Gastrocnemius medialis (tissue), 4 donors: Measurements from ENCODE around the gene MTOR.

Source experiments
- POLR2A ChIP-seq, 2 donors: fragments of 450-650 bp; IDR thresholded peaks; one replicate each; pipeline ENCODE4 v1.6.1; 2017; ENCODE audit warnings: antibody characterized with exemption in 2 of 2, mild to moderate bottlenecking in 2 of 2, moderate library complexity in 2 of 2
- TF ChIP-seq, protein P1 (sequence below), 5 experiments: fragments of 450-650 bp in 3 of 5; fragments of 200-600 bp in 2 of 5; sonication (generic) in 2 of 5; IDR thresholded peaks in 4 of 5; conservative IDR thresholded peaks in 1 of 5; 1 replicate in 4 of 5; 2 replicates in 1 of 5; pipeline ENCODE4 v1.5.1; 2016 to 2019; ENCODE audit warnings: antibody characterized with exemption in 5 of 5, mild to moderate bottlenecking in 3 of 5, moderate library complexity in 3 of 5

DNA sequence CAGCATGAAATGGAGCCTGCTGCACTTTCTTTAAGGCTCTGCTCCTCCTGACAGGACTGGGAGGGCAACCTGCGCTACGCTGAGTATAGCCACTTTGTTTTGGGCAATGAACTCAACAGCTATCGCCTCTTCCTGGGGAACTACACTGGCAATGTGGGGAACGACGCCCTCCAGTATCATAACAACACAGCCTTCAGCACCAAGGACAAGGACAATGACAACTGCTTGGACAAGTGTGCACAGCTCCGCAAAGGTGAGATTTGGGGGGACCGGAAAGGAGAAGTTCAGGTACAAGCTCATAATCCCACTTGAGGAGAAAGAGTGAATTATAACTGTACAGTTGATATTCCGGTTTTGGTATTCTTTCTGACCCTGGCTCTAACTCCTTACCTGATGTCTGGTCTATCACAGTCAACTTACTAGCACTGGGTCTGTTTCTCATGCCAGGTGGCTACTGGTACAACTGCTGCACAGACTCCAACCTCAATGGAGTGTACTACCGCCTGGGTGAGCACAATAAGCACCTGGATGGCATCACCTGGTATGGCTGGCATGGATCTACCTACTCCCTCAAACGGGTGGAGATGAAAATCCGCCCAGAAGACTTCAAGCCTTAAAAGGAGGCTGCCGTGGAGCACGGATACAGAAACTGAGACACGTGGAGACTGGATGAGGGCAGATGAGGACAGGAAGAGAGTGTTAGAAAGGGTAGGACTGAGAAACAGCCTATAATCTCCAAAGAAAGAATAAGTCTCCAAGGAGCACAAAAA, 67.8 kb downstream of the MTOR start:
- TF ChIP-seq, protein P1, sequence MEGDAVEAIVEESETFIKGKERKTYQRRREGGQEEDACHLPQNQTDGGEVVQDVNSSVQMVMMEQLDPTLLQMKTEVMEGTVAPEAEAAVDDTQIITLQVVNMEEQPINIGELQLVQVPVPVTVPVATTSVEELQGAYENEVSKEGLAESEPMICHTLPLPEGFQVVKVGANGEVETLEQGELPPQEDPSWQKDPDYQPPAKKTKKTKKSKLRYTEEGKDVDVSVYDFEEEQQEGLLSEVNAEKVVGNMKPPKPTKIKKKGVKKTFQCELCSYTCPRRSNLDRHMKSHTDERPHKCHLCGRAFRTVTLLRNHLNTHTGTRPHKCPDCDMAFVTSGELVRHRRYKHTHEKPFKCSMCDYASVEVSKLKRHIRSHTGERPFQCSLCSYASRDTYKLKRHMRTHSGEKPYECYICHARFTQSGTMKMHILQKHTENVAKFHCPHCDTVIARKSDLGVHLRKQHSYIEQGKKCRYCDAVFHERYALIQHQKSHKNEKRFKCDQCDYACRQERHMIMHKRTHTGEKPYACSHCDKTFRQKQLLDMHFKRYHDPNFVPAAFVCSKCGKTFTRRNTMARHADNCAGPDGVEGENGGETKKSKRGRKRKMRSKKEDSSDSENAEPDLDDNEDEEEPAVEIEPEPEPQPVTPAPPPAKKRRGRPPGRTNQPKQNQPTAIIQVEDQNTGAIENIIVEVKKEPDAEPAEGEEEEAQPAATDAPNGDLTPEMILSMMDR (IDR thresholded peaks at IDR 0.05 in 4 of 5, conservative IDR thresholded peaks at IDR 0.05 in 1 of 5) = no peak
- TF ChIP-seq POLR2A (IDR thresholded peaks at IDR 0.05) = no peak
